A172 (cell line): ENCODE results near the gene PAM. TPM values are rescaled to one million over a fixed set of nuclear protein-coding genes. Genes with fewer than 3 reads are reported as not detected.
A peak's percentile ranks its signal among the peaks of the same experiment; 100 is the strongest.
"Not testable (repeated sequence)": the region's sequence is repeated elsewhere in the genome, so short reads cannot be mapped to it uniquely, and the experiment has no call there.

Experiments
- DNase-seq: peaks from one replicate; pipeline ENCODE4 v3.0.0-alpha.2; 2015; ENCODE audit warnings: low spot score
- total RNA-seq: library from RNA; depleted of rRNA; stranded (reverse); fragments of >200 nt; shearing (Covaris generic); gene quantifications from 2 replicates; pipeline ENCODE4 v1.2.3, GENCODE V29; 2014

The PAM gene
- total RNA-seq, 1 experiment from 2014 or later = 218 TPM

- DNase-seq = no peak
These were observed 146.5 kb downstream of the PAM start for GRCh38 chr5:102901424-102902134.

GRCh38 chr5:102902135-102902448, 147.0 kb downstream of the PAM start:
- no peak for DNase-seq

GRCh38 chr5:102902647-102903046, 147.5 kb downstream of the PAM start:
- no peak for DNase-seq

- peak; percentile 19 for DNase-seq
These were observed 148.2 kb downstream of the PAM start for GRCh38 chr5:102903074-102903871.

- DNase-seq = no peak
These were observed 150.0 kb downstream of the PAM start for GRCh38 chr5:102905056-102905455.

- not testable (repeated sequence) for DNase-seq
These were observed 152.0 kb downstream of the PAM start for GRCh38 chr5:102907099-102907498.

- DNase-seq = peak; percentile 89
These were observed 155.4 kb downstream of the PAM start for GRCh38 chr5:102910240-102911226.

- peak; percentile 75 for DNase-seq
These were observed 156.9 kb downstream of the PAM start for GRCh38 chr5:102911973-102912372.

- DNase-seq = no peak
These were observed 161.0 kb downstream of the PAM start for GRCh38 chr5:102916109-102916508.

- no peak for DNase-seq
These were observed 164.0 kb downstream of the PAM start for GRCh38 chr5:102918986-102919610.

- DNase-seq = no peak
These were observed 165.7 kb downstream of the PAM start for GRCh38 chr5:102920762-102921161.

GRCh38 chr5:102921341-102922044, 166.4 kb downstream of the PAM start:
- no peak for DNase-seq

GRCh38 chr5:102922111-102922720, 167.1 kb downstream of the PAM start:
- DNase-seq = no peak

- no peak for DNase-seq
These were observed 167.8 kb downstream of the PAM start for GRCh38 chr5:102922799-102923477.

- no peak for DNase-seq
These were observed 169.9 kb downstream of the PAM start for GRCh38 chr5:102924963-102925362.

- no peak for DNase-seq
These were observed 171.9 kb downstream of the PAM start for GRCh38 chr5:102927007-102927406.

GRCh38 chr5:102930244-102930643, 175.1 kb downstream of the PAM start:
- DNase-seq = no peak

GRCh38 chr5:102931085-102931725, 176.1 kb downstream of the PAM start:
- DNase-seq = no peak

GRCh38 chr5:102932781-102933180, 177.7 kb downstream of the PAM start:
- no peak for DNase-seq
